ENCODE results near the gene DENND4B. TPM values are rescaled to one million over a fixed set of nuclear protein-coding genes. Genes with fewer than 3 reads are reported as not detected.
A peak's percentile ranks its signal among the peaks of the same experiment; 100 is the strongest.

DENND4B gene
- total RNA-seq, 2 experiments from 2014 or later, result 102 to 107 TPM

GRCh38 chr1:153967107-153967999, 20.8 kb upstream of the DENND4B start, which contains the start of gene CREB3L4:
CREB3L4 (plus strand) TSS chr1:153967902; CDS start chr1:153968526, 624 bp downstream.
- no peaks in the 10 kb centered on the region for H3K9me3 Mint-ChIP-seq
- peak within 1 kb of the TSS; percentile 94 for H3K27ac Mint-ChIP-seq
- POLR2A ChIA-PET, result interaction anchor here (1.0 to 13.9 kb wide), 13 partner anchors 8 to 333 kb away, joined by 3 to 237 read pairs (median 12); partner anchors contain the start of genes CRTC2, DENND4B, GATAD2B and JTB
- intact Hi-C loops (cut with micrococcal nuclease), result no loop called here
- peaks cover 14% of the 10 kb centered on the region for H3K36me3 Mint-ChIP-seq (ENCODE audit: low read depth)
- CTCF ChIA-PET, result interaction anchor here (0.8 to 6.7 kb wide), 13 partner anchors 9 to 533 kb away, joined by 3 to 56 read pairs (median 3); partner anchors contain the start of genes CRTC2, DENND4B, GATAD2B and JTB
- peak within 1 kb of the TSS; percentile 99 for H3K4me3 Mint-ChIP-seq
- TF ChIP-seq CTCF (IDR thresholded peaks at IDR 0.05), result peak; percentile 18
- H3K27me3 Mint-ChIP-seq, result no peaks in the 10 kb centered on the region
- peaks cover 32% of the 10 kb centered on the region for H3K4me1 Mint-ChIP-seq (ENCODE audit: low read depth)
- DNase-seq (peak; percentile 94), ATAC-seq (peak; percentile 88)

DNA sequence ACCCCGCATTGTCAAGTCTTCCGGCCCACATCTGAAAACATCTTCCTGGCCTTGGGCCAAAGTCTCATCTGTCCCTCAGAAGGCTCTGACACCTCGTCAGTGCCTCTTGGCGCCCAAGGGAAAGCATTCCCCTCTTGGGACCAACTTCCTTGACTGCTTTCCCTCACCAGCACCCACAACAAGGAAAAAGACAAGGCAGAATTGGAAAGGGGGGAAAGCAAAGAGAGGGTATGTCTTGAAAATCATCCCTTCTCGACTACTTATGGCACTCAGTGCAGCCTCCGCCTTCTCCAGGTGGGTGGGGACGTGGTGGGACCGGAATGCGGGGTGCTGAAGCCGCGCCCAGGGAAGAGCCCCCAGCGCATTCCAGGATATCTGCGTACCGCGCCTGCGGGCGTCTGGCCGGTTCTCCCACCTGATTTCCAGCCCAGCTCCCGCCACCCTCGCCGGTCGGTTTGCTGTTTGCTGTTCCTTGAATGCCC, 17.4 kb upstream of the DENND4B start:
- H3K27ac Mint-ChIP-seq, result peak overlapping the region; percentile 92
- ChIA-PET POLR2A (interaction anchor here (0.9 to 7.4 kb wide), 5 partner anchors 11 to 284 kb away, joined by 3 to 138 read pairs (median 20); partner anchors contain the start of genes GATAD2B, JTB, RAB13 and RPS27), CTCF (interaction anchor here (1.6 to 6.7 kb wide), 3 partner anchors 11 to 22 kb away, joined by 4 to 37 read pairs (median 22); partner anchors contain the start of genes DENND4B and RAB13)
- intact Hi-C loops (cut with micrococcal nuclease), result no loop called here
- peaks cover 22% of the 10 kb centered on the region for H3K36me3 Mint-ChIP-seq (ENCODE audit: low read depth)
- no peak for TF ChIP-seq CTCF (IDR thresholded peaks at IDR 0.05)
- DNase-seq (peak; percentile 33), ATAC-seq (no peak)
- no peaks in the 10 kb centered on the region for H3K9me3 Mint-ChIP-seq
- H3K27me3 Mint-ChIP-seq, result no peaks in the 10 kb centered on the region
- peak overlapping the region; percentile 78 for H3K4me3 Mint-ChIP-seq
- H3K4me1 Mint-ChIP-seq (ENCODE audit: low read depth), result peaks cover 48% of the 10 kb centered on the region

DNA sequence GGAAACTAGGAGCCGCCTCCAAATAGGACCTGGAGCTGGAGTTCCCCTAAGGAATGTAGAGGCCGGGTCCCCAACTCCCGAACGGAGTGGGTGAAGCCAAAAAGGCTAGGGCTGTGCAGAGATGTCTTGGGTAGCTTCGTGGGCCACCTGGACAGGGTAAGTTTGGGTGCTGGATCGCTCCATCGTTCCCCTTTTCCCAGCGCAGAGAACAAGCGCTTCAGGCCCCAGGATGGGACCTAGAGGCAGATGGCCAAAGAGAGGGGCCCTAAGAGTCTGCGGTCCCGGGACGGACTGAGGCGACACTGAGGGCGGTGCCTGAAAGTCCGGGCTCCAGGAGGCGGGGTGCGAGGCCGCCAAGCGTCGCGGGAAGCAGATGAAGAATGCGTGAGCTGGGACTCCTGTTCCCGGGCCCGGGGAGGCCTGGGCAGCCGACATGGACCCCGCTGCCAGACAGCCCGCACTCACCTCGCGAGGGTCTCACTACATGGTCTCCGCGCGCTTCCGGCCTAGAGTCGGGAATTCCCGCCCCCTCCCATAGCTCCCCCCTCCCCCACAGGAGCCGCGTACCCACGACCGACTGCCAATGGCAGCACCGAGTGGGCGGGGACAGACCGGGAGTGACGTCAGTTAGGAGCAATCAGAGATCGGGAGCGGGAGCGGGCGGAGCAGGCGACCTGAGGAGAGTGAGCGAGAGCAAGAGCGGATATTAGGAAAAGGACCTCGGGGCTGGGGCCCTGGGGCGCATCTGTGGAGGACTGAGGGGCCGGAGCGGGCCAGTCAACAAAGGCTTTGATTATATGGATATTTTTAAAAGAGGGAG, 16.7 kb upstream of the DENND4B start, which contains the start of gene SLC39A1:
Gene SLC39A1, minus strand, starts transcription at position 508 of the 820 bp plus-strand sequence. CDS start 822 bp downstream, outside the sequence.
- intact Hi-C loops (cut with micrococcal nuclease), result no loop called here
- ChIA-PET CTCF (interaction anchor here (1.4 to 6.7 kb wide), 4 partner anchors 11 to 23 kb away, joined by 3 to 37 read pairs (median 13); partner anchors contain the start of genes DENND4B, JTB and RAB13), POLR2A (interaction anchor here (0.8 to 7.4 kb wide), 10 partner anchors 10 to 283 kb away, joined by 3 to 138 read pairs (median 5); partner anchors contain the start of genes DENND4B, GATAD2B, JTB and RAB13)
- peaks cover 48% of the 10 kb centered on the region for H3K4me1 Mint-ChIP-seq (ENCODE audit: low read depth)
- peak; percentile 97 for DNase-seq
- peak; percentile 56 for ATAC-seq
- no peaks in the 10 kb centered on the region for H3K27me3 Mint-ChIP-seq
- H3K27ac Mint-ChIP-seq, result peak within 1 kb of the TSS; percentile 92
- H3K4me3 Mint-ChIP-seq, result peak within 1 kb of the TSS; percentile 78
- no peaks in the 10 kb centered on the region for H3K9me3 Mint-ChIP-seq
- no peak for TF ChIP-seq CTCF (IDR thresholded peaks at IDR 0.05)
- peaks cover 22% of the 10 kb centered on the region for H3K36me3 Mint-ChIP-seq (ENCODE audit: low read depth)

DNA sequence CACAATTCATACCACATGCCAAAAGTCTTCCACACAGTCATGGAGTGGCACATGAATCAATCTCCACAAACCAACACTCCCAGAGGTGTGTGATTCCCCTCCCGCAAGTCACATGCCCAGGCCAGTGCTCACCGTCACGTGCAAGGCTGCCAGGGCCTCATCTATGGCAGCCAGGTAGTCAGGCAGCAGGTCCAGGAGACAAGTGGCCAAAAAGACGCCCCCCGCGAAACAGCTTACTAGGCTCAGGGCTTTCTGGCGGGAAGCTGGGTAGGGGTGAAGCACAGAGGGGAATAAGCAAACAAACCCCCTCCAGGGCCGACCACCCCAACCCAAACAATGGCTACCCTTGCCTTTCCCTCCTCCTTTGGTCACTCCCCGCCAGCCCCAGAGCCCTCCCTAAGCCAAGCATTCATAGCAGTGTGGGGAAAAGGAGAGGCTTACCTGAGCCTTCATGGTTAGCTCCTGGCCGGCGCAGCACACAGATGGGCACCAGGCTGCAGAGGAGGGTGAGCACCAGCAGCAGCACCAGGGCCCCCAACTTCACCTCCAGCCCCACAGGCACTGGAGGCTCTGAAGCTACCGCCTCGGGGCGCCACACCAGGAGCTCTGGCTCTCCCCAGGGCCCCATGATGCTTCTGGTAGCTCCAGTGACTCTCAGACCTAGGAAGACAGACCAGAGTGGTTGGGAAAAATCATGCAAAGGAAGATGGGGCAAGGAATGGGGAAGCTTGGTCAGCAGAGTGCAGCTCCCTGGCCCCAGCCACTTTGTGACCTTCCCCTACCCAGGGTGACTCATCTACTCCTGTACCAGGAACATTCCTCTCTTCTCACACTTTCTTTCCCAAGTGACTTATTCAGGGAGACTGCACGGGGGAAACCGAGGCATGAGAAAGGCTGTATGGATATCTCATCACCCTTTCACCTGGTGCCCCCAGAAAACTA, 15.8 kb upstream of the DENND4B start:
- no peak for ATAC-seq
- H3K27me3 Mint-ChIP-seq, result no peaks in the 10 kb centered on the region
- H3K9me3 Mint-ChIP-seq, result no peaks in the 10 kb centered on the region
- no peak for DNase-seq
- peaks cover 22% of the 10 kb centered on the region for H3K36me3 Mint-ChIP-seq (ENCODE audit: low read depth)
- ChIA-PET CTCF (interaction anchor here (1.4 to 6.7 kb wide), 3 partner anchors 15 to 24 kb away, joined by 3 to 37 read pairs (median 22); partner anchors contain the start of genes DENND4B, JTB and RAB13), POLR2A (interaction anchor here (0.8 to 7.4 kb wide), 9 partner anchors 9 to 40 kb away, joined by 3 to 138 read pairs (median 5); partner anchors contain the start of genes DENND4B, GATAD2B, JTB and RAB13)
- peak overlapping the region; percentile 92 for H3K27ac Mint-ChIP-seq
- intact Hi-C loops (cut with micrococcal nuclease), result no loop called here
- H3K4me1 Mint-ChIP-seq (ENCODE audit: low read depth), result peaks cover 42% of the 10 kb centered on the region
- TF ChIP-seq CTCF (IDR thresholded peaks at IDR 0.05), result no peak
- peak overlapping the region; percentile 78 for H3K4me3 Mint-ChIP-seq

Measured in activated CD8-positive, alpha-beta T cell treated with anti-CD3 and anti-CD28 coated beads for 36 hours (primary cell).